Stimulated activated CD8-positive, alpha-beta memory T cell treated with anti-CD3 and anti-CD28 coated beads, Interleukin-4, amount 100 ng/mL, for 1 hour (primary cell): Measurements from ENCODE around the gene ZNF385B.
"Not testable (repeated sequence)": the region's sequence is repeated elsewhere in the genome, so short reads cannot be mapped to it uniquely, and the experiment has no call there.

Source experiments
- DNase-seq, 2 donors: peaks; one replicate each; pipeline ENCODE4 v3.0.0-alpha.2; 2020; ENCODE audit warnings: low read depth in 2 of 2, low spot score in 1 of 2

ZNF385B gene

DNA sequence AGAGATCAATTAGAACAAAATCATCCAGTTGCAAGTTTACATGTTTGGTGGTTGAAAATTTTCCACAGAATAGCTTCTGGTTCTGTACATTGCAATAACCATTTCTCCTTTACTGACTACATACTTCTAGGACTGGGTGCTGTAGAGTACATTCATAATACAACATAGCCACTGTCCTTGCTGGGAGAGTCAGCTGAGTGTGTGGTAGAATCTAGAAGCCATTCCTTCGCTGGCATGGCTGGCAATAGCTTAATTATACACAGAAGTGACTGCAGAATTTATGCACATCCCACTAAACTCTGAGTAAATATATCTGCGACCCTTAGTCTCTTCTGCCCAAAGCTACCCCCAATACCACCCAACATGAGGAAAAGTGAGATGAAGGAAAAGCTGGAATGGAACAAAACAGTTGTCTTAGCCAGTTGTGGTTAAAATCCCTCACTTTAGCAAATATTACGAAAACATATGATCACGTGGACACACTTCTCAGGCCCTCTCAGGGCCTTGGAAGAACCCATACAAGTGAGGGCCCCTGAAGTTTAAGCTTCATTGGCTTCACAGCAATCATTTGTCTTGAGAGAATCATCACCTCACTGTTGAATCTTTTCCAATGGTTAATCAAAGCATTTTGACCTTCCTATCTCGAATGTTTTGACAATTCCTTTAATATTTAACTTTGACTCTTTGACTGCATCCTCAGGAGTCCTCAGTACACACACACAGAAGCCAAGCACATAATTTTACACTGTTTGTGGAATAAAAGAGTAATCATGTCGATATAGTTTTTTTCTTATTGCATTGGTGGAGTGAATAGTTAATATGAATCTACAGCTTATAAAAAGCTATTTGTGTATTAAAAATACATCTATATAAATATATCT, 225.1 kb downstream of the ZNF385B start:
- DNase-seq, result no peak

DNA sequence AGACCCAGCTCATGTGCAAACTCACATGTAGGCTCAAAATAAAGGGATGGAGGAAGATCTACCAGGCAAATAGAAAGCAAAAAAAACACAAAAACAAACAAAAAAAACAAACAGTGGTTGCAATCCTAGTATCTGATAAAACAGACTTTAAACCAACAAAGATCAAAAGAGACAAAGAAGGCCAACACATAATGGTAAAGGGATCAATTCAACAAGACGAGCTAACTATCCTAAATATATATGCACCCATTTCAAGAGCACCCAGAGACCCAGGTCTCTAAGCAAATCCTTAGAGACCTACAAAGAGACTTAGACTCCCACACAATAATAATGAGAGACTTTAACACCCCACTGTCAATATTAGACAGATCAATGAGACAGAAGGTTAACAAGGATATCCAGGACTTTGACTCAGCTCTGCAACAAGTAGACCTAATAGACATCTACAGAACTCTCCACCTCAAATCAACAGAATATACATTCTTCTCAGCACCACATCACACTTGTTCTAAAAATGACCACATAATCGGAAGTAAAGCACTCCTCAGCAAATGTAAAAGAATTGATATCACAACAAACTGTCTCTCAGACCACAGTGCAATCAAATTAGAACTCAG, 229.5 kb downstream of the ZNF385B start:
- DNase-seq, result not testable (repeated sequence)

DNA sequence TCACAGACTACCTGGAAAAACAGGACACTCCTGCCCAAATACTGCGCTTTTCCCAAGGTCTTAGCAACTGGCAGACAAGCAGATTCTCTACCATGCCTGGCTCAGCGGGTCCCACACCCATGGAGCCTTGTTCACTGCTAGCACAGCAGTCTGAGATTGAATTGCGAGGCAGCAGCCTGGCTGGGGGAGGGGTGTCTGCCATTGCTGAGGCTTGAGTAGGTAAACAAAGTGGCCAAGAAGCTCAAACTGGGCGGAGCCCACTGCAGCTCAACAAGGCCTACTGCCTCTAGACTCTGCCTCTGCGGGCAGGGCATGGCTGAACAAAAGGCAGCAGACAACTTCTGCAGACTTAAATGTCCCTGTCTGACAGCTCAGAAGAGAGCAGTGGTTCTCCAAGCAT, 231.6 kb downstream of the ZNF385B start:
- not testable (repeated sequence) for DNase-seq

DNA sequence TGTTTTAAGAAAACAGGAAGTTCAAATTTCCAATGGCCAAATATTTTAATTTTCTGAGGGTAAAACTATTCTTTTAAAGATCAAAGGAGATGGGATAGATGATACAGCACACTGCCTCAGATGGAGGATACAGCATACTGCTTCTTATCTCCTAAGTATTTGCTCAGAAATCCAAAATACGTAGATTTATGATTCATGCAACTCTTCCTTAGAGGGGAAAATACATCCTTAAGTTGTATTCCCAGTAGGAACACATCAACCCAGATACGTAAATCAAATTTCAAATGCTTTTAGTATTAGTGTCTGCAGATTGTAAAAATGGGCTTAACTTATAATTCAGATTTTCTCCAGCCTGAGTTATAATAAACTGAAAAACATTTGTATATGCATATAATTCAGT, 235.2 kb downstream of the ZNF385B start:
- no peak for DNase-seq

DNA sequence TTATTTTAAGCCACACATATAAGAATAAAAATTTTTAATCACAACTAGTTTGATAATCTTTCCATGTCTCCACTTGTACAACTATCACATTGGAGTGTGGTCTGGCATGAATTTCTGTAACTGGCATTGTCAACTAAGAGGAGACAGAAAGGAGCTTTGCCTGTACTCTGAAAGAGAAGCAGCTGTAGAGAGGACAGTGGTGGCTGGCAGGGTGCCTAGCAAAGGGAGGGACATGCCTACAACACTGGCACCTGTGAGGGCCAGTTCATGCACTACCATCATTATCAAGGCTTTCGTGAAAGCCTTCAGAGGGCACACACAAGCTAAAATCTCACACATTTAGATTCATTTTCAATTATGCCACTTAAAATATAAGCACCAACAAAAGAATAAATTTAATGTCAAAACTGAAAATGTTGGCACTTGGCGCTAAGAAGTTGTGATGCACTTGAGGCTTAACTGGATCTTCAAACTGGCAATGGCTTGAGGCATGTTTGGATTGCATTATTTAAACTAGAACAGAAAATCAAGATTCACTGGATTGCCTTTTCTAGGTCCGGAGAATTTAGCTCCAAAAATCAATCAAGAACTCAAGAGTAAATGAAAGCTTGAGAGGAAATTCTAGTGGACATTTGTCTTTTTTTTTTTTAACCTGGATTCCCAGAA, 238.6 kb downstream of the ZNF385B start:
- DNase-seq, result no peak

DNA sequence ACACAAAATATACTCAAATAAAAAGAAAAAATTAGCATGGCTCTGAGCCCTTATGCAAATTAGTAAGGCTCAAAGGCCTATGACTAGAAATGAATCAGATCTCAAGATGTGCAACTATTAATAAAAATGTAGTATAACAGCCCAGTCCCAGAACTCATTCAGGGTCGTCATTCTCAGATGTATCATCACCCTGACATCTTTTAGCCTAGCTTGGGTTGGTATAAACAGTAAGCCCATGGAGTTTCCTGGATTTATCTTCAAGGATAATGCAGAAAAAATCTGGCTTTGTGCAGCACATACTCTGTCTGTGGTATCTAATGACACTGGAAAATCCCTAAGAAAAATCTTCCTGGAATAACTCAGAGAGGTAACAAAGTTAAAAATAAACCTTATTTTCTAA, 239.3 kb downstream of the ZNF385B start:
- no peak for DNase-seq

DNA sequence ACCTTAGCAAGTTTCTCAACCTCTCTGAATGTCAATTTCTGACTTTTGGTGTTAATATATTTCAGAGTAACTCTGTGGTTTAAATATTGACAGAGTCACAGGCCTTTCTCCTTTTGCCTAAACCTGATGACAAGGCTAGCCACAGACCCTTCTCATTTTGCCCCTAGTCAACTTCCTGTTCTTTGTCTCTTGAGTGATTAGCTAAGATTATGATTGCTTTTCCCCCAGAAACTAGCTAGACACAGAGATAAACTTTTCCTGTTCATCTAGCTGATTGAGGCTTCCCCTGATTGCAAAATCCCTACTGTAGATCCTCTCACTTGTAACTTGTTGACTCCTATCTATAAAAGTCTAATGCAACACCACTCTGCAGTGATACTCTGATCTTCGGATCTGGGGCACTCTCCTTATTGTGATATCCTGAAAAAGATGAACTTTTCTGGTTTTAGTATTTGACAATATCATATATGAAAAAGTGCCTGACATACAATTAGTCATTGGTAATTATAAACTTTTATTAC, 241.4 kb downstream of the ZNF385B start:
- no peak for DNase-seq

DNA sequence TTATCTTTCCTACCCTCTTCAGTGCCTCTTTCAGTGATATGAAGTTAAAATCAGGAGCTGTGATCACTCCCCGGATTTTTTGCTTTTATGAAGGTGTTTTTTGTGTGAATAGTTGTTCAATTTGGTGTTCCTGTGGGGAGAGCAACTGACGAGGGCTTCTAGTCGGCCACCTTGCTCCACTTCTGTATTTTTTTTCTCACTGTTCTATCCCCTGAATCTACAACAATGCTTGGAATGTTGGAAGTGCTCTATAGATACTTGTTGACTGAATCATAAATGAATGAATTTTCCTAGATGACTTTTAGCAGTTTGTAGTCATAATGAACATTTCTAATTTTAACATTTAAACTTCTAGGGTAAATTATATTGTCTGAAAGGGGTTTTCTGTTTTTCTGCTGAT, 247.3 kb downstream of the ZNF385B start:
- DNase-seq, result no peak

DNA sequence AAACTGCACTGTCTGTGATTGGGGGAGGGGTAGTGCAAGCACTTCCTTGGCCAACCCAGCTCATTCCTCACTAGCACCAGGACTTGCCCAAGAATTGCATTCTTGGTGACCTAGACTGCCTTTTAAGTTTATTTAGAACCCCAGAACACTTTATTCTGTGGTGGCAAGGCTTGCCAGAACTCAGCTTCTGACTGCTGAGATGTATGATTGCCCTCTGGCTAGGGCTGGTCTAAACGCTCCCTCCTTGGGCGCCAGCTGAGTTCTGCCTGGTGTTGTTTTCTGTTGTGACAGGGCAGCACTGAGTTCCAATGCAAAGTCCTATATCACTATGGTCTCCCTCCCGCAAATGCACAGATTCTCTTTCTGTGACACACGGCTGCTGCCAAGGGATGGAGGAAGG, 247.7 kb downstream of the ZNF385B start:
- no peak for DNase-seq

DNA sequence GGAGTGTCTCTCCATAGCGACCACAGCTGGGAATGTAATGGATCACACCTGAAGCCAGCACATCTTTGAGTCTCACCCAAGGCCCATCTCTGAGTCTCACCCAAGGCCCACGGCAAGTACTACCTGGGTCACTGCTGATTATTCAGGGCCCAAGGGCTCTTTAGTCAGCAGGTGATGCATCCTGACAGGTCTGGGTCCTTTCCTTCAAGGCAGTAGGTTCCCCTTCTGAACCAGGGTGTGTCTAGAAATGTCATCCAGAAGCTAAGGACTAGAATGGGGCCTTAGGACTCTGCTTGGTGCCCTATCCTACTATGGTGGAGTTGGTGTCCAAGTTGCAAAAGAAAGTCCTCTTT, 248.1 kb downstream of the ZNF385B start:
- no peak for DNase-seq

DNA sequence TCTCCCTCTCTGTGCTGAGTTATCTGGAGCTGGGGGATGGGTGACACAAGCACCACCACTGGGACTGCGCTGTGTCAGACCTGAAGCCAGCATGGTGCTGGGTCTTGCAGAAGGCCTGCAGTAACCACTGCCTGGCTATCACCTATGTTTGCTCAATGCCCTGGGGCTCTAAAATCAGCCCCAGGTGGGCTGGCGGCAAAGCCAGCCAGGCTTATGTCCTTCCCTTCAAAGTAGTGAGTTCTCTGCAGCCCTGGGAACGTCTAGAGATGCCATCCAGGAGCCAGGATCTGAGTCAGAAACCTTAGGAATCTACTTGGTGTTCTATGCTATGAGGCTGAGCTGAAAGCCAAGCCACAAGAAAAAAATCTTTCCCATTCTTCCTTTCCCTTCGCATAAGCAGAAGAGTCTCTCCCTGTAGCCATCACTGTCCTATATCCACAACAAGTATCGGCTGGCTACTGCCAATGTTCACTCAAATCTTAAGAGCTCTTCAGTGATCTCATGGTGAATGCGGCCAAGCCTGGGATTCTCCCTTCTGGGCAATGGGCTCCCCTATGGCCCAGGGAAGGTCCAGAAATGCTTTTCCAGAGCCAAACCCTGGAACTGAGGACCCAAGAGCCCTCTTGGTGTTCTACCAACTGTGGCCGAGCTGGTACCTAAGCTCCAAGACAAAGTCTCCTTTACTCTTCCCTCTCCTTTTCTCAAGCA, 248.7 kb downstream of the ZNF385B start:
- no peak for DNase-seq

DNA sequence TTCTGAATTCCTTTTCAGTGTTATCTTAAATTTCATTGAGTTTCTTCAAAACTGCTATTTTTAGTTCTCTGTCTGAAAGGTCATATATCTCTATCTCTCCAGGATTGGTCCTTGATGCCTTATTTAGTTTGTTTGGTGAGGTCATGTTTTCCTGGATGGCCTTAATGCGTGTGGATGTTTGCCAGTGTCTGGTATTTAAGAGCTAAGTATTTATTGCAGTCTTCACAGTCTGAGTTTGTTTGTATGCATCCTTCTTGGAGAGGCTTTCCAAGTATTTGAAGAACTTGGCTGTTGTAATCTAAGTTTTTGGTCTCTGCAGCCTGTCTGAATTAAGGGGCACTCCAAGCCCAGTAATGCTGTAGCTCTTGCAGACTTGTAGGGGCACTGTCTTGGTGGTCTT, 249.3 kb downstream of the ZNF385B start:
- DNase-seq, result no peak

DNA sequence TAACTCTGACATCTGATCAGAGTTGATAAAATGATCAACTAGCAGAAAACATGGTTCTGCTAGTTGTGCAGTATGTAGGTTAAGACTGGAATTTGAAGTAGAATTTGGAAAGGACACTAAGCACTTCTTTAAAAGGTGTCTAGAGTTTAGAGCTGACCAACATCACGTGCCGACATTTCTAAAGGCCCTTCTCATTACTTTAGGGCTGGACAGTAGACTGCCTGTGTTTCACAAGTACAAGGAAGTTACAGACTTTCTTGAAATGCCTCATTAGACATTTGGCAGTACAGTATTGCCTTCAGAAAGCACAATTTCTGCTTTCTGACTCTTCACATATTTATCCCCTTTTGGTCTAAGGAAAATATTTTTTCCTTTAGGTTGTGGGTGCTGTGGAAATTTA, 255.3 kb downstream of the ZNF385B start:
- no peak for DNase-seq

DNA sequence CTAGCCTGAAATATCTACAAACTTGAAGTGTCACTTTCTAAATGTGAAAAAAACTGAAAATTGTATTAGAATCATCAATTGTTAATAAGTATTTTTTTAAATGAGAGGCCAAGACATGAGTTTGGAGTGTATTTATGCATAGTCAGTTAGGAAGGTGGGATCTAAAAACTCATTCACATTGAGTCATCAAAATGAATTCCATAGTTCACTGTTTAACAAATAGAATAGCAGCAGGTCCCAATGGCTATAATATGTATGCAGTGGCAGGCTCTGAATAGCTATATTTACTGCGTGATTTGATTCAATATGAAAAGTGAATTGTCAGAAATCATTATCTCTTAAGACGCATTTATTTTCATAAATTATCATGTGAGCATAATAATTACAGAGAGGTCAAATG, 256.1 kb downstream of the ZNF385B start:
- no peak for DNase-seq

DNA sequence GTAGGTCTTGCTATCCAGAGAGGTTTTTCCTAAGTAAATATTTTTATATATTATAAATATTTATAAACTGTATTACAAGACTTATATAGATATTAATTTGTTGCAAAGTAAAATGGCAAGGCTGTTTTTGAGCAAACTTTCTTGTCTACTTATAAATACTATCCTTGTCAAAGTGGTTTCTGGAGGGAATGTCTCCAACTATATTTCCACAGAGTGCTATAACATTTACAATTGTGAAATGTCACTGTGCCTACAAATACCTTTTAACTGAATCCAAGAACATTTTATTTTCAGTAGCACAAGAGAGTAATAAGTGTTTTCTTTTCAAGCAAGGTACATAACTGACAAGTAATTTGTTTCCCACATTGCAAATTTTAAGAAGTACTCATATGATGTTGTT, 256.8 kb downstream of the ZNF385B start:
- DNase-seq, result no peak

DNA sequence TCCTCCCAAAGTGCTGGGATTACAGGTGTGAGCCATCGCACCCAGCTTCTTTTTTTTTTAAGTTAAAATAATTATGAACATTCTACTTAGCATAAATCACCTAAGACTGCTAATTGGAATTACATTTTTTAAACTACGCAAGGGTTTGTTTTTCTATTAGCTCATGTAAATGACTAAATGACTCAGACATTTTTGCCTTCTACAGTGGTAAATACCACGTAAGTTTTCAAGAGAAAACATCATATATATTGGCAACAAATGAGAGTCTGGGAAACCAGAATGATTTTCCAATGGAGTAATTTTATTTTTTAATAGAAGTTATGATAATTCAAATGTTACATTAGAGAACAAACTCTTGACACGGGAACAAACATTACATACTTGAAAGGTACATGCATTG, 259.0 kb downstream of the ZNF385B start:
- no peak for DNase-seq

DNA sequence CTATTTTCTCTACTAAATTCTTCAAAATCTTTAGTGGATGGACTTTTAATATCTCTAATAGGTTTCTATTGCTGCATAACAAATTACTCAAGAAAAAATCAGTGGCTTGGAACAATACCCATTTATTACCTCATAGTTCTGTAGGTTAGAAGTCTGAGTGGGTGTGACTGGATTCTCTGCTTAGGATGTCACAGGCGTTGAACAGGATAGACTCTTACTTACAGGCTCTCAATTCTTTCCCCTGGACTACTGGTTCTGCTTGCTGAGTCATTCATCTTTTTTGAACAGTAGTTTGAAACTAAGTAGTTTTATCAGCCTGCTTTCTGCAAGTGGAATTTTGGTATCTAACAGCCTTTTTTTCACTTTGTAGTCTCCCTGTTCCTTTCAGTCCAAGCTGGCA, 265.4 kb downstream of the ZNF385B start:
- no peak for DNase-seq

DNA sequence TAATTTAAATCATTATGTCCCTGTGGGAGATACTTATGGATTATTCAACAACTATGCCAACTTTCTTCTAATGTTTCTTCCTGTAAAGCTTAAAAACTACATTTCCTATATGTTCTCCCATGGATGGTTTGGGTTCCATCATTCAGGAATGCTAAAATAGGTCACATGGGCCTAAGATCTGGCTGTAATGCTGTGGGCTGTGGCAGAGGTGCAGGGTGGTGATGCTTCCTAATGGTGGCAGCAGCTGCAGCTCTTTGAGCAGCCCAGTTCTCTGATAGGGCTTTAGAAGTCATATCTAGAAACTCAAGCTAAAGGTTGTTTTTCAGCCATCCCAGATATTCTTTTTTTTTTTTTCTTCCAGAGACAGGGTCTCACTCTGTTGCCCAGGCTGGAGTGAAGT, 266.1 kb downstream of the ZNF385B start:
- DNase-seq, result no peak

DNA sequence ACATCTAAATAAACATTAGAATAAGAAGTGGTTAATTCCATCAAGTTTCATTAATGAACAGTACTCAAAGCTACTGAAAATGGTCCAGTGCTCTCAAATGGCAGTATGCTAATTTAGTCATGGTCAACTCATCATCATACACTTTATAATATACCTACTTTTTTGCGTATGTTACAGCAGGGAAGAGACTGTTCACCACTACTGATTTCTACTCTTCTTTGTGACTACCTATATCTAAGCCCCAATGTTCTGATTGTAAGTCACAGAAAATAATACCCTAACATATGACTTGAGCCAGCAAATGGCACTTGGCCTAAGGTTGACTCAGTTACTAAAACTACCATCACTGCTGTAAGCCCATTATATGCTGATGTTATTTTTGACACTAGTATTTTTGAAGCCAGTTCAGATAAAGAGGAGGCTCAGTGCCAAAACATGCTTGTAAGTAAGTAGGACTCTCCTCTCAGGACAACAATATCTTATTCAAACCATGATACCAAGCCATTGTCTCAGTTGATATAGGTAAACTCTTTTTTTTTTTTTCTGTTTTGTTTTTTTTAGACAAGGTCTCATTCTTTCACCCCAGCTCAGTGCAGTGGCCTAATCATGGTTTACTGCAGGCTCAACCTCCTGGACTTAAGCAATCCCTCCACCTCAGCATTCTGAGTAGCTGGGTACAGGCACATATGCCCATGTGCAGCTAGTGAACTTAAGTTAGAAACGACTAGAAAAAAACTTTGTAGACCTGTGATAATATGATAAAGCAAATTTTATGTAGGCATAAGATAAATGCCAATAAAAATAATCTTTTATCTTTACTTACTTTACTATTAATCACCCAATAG, 266.9 kb downstream of the ZNF385B start:
- DNase-seq, result no peak

DNA sequence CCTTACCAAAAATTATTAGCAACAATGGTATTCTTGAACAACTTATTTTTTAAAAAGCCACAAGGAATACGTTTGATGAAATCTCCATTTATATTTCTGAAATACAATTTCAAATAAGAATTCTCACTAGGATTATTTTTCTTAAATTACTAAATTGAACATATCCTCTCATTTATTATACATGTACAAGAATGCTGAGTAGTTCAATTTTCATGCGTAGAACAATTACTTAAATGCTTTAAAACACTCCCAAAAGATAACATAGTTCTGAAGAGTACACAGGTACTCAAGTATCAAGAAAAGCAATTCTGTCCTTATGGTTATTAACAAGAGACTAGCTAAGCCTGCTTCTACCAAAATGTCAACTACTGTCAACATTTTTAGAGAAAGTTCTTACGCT, 268.1 kb downstream of the ZNF385B start:
- DNase-seq, result no peak
